ENCODE data around the gene DLG2.

The DLG2 gene

DNA sequence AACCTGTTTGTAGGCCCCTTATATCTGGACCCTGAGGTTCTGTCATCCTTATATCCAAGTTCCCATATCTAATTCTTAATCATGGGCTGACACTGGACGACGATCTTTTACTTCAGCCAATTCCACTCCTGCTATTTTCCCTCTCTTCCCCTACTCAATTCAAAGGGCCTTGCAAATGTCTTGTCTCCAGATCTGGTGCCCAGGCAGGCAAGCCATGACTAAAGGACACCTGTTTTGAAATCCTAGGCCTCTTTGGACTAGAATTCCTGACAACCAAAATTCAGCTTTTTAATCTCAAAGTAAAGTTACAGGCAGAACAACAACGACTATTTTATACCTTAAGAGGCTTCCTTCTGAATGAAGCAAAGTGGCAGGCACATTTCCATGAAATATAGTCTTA lies 963.4 kb downstream of the DLG2 start:
- no peak for DNase-seq (ENCODE audit: low read depth in 3 of 3)

DNA sequence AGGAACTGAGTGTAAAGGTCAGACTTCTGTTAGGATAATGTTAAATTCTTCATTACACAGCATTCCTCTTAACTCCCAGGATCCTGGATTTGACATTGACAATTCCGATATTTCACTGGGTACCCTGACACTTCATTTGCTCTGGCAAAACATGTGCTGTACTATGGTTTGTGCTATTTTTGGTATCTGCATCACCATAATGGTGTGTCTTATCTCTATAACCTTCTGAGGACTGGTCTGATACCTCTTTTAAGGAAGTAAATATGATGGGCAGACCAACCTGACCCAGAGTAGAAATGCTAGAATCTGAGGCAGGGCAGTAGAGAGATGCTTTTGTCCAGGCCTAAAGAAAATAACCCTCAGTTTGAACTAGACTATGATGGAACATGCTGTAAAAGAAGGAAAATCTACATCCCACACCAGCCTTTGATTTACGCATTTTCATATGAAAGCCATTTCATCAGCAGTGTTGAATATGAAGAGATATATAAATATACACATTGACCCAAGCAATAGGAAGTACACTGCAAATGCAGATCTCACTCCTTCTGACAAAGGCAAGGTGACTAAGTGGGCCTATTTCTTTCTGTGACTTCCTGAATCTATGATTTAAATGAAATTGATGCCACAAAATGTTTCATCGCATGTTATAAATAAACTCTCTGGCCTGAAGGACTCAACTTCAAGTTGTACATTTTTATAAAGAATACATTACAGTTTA lies 966.7 kb downstream of the DLG2 start:
- no peak for DNase-seq (ENCODE audit: low read depth in 3 of 3)

DNA sequence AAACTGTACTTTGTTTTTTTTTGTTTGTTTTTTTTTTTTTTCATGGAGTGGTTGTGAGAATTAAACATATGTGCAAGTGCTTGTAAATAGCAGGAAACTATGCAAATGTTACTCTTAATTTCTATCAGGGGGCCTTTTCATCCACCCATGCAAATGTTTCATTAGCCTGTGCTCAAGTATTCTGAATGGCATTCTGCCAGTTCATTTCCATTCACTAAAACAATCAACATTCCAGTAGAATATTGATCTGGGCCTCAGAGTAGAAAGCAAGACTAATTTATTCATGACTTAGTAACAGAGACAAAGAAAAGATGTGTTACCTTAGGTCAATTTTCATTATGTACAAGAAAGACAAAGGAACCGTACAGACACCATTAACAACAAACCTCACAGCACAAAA lies 971.4 kb downstream of the DLG2 start:
- no peak for DNase-seq (ENCODE audit: low read depth in 3 of 3)

DNA sequence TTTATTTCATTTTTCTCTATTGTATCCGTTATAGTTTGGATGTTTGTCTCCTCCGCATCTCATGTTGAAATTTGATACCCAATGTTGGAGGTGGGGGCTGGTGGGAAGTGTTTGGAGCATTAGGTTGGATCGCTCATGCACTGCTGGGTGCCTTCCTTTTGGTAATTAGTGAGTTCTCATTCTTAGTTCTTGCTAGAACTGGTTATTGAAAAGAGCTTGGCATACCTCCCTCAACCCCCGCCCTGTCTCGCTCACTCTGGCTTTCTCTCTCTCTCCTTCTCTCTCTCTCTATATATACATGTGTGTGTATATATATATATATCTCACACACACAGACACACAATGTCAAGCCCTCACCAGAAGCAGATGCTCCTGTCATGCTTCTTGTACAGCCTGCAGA lies 978.7 kb downstream of the DLG2 start:
- DNase-seq (ENCODE audit: low read depth in 3 of 3) = no peak

DNA sequence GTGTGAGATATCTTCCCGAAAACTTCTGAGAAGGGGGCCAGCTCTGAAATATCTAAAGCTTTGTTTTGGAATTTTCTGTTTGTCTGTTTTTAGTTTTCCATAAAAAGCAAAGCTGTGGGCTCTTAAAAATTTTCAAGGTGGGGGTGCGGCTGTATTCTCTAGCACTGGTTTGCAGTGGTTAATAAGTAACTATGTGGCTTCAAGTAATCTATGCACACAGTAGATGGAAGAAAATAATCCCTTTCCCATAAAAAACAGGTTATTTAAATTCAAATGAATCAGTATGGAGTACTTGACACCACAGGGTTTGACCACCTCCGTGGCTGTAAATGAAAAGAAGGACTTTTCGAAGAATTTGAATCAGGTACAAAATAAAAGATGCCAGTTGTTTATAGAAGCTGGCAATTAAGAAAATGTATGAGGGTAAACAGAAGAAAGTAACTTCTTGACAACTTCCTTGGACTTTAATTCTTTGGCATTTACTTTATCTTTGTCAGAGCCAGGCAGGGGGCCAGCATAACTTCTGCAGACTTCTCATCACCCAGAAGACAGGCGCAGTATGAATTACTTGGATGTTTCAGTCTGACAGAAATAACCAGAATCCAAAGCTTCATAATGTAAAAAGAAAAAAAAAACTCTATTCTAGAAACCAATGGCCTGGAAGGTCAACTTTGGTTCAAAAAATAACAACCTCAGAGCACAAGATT lies 981.0 kb downstream of the DLG2 start:
- no peak for DNase-seq (ENCODE audit: low read depth in 3 of 3)

DNA sequence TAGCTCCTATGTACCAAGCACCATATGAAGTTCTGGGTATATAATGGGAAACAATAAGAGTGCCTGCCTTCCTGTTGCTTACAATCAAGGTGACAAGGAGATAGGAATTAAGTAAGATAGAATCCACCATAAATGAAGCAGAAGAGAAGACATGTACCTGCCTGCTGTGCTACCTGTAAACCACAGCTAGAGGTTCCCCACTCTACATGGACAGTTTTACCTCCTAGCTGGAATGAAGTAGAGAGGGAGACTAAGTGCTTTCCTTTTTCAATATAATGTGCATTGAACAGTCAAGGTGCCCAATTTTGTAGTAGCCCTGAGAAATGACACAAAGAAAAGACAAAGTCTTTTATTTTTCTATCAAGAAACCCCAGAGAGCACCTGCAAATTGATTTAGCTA lies 984.6 kb downstream of the DLG2 start:
- DNase-seq (ENCODE audit: low read depth in 3 of 3) = no peak

DNA sequence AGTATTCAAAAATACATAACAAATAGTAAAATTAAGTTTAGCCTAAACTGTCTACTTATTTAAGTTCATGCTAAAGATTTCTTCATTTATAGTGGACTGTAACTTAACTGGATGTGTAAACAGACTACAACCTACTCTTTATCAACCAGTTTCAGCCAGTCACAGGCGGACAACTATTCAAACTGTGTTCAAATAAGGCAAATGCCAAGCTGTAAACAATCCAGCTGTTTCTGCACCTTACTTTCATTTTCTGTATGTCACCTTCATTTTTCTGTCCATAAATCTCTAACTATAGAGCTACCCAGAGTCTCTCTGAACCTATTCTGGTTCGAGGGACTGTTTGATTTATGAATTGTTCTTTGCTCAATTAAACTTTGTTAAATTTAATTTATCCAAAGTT lies 992.8 kb downstream of the DLG2 start:
- DNase-seq (ENCODE audit: low read depth in 3 of 3) = no peak

DNA sequence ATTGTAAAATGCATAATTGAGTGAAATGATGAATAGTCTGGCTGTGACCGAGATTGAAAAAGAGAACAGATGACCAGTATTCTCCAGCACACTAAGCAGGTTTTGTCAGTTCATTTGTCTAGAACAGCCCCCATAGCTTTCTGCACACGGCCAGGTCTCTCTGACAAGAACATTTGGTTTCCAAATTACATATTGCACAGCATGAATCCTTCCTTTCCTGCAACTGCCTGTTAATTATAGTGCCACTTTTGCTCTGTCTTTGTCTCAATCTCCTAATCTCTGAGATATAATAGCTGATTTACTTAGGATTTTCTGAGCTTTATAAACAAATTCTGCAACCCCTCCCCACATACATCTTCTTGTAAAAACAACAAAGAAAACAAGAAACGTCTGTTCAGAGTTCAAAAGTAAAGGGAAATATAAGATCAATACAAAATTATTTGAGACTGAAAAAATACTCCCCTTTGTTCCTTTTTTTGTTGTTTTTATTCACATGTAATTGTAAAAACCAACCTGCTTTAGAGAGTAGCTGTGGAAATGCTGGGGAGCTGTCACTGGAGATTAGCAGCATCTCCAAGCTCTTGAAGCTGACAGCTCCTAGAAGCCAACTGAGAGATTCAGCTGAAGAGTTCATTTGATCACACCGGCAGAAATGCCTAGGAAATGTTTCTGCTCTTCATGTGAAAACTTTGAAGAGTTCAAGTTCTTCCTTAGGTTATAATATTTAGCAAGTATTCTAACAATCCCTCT lies 998.1 kb downstream of the DLG2 start:
- no peak for DNase-seq (ENCODE audit: low read depth in 3 of 3)

DNA sequence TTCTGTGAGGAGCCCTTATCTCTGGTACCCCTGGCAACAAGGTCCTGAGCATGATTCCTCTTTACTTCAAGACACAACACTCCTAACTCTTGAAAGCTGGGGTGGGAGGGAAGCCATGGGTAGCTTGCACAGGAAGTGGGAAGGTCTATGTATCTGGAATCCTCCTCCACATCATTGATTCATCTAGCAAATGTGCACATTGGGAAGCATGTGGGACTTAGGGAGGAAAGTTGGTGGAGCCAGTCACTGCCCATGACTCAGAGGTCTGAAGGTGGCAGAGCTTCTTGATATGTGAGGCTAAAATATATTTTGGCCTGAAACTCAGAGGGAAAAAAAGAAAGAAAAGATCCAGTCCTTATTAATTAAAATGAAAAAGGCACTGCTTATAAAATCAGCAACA lies 1000.9 kb downstream of the DLG2 start:
- no peak for DNase-seq (ENCODE audit: low read depth in 3 of 3)

DNA sequence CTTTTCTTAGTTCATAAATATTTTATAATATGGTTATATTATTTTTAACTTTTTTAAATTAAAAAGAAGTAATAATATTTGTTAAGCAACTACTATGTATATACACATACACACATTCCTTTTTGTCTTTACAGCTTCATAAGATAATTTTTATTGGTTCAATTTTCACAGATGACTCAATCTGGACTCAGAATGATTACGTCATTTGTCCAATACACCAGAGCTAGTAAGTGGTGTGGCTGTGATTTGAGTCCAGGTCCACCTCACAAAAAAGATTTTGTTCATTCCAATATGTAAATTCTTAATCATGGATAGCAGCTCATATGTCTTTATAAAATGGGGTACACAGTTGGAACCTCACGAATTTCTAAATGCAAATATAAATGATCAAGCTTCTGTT lies 1014.5 kb downstream of the DLG2 start:
- no peak for DNase-seq (ENCODE audit: low read depth in 3 of 3)

DNA sequence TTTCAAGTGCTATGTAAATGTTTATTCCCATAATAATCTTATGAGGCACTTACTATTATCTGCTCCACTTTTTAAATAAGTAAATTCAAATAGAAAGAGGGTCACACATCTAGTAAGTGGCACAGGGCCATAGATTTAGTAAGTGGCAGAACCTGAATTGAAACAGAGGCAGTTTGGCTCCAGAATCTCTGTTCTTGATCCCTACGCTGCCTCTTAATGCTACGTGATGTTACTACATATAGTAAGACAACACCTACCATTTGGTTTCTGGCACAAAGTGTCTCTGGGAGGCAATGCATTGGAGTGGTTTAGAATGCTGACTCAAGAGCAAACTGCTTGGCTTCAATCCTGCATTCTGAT lies 1018.3 kb downstream of the DLG2 start:
- DNase-seq (ENCODE audit: low read depth in 3 of 3) = no peak

DNA sequence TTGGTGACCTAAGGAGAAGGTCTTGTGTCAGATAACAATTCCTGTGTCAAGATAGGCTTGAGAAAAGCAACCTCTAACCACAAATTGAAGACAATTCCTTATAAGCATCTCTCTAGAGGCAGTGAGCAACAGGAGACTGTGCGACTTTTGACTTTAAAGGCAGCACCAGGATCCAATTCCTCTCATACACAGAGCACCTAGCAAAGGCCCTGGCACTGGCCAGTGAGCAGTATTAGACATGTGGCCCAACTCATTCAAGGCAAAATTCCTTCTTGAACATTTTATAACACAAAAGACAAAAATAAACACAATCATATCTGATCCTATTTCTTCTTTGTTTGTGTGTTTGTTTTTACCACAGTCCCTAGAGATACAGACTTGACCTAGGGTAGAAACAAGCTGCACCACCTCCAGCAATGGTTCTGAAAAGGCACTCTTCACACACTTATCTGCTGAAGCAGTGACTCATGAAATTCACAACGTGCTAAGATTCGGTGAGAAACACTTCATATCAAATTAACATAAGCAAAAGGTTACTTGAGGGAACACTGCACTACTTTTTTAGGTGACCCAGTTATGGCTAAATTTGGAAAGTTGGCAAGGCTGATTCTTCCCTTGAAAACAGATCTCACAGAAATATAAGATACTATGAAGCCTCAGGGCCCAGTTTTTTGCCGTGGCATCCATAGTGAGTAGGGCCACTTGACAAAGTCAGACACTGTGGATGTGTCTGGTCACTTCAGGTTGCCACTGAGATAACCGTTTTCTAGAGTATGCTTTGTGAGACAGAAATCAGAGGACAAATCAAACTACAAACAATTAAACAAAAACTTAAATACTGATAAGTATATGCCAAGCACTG lies 1018.9 kb downstream of the DLG2 start:
- no peak for DNase-seq (ENCODE audit: low read depth in 3 of 3)

DNA sequence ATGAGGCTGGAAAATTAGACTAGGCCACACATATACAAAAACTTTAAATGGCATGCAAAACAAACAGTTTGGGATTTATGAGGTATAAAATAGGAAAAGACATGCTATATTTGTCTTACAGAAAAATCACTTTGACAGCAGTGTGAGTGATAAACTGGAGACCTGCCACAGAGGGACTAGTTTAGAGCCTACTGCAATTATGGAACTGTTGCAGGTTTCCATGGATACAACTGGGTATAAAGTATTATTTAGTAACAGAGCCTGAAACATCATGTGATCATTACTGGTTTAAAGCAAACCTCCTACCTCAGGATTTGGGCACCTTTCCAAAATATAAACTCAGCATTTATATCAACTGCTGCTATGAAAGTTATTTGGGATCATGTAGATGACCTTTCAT lies 1032.5 kb downstream of the DLG2 start:
- no peak for DNase-seq (ENCODE audit: low read depth in 3 of 3)

DNA sequence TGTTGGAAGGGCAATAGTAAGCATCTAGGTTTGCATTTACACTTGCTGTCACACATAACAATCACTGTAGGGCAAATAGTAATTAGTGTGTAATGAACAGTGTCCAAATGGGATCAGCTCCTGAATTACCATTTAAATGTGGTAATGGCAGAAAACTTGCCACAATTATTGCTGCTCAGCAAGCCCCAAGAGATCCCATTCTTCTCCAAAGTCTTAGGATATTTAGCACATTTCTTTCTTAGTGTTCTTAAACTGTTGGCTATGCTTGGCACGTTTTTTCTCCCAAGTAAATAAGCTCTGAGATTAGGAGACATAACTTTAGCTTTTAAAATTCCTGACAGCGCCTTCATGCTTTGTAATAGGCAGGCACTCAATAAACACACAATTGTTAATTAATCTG lies 1037.0 kb downstream of the DLG2 start:
- no peak for DNase-seq (ENCODE audit: low read depth in 3 of 3)

DNA sequence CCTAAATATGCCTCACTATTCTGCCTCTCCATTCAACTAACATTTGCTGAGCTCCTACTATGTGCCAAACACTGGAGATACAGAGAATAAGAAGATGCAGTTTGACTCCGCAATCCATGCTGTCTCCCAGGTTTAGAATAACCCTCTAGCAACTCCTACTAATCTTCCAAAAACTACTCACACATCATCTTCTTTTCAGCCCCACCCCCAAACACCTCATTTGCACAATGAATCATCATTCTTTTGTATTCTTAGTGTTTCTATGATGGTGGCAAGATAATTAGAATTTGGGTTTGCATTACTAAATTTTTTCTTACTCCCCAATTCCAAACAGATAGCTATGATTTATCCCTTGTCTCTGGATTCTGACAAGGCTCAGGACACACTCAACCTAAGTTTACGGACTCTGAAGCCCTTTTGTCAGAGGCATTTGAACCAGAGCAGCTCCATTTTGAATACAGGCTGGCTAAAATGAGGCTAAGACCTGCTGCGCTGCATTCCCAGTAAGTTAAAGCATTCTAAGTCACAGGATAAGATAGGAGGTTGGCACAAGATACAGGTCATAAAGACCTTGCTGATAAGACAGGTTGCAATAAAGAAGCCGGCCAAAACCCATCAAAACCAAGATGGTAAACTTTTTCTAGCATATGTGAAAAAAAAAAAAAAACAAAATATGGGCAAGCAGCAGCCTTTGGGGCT lies 1038.9 kb downstream of the DLG2 start:
- DNase-seq (ENCODE audit: low read depth in 3 of 3) = no peak

DNA sequence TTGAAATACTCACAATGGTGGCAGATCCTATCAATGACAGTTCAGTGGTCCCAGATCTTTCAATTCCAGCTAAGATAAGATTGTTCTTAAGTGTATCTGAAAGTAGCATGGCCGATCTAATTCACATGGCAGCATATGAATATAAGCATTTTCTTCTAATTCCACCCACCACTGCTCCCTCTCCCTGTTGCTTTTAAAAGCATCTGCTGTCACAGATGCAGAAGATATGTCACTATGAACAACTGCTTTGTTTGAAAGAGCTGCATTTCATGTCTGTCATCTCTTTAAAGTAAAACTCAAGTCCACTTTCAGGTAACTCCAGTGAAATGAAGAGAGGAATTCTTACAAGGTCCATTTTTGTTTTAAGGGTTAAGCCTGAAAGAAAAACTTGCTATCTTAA lies 1044.0 kb downstream of the DLG2 start:
- no peak for DNase-seq (ENCODE audit: low read depth in 3 of 3)

DNA sequence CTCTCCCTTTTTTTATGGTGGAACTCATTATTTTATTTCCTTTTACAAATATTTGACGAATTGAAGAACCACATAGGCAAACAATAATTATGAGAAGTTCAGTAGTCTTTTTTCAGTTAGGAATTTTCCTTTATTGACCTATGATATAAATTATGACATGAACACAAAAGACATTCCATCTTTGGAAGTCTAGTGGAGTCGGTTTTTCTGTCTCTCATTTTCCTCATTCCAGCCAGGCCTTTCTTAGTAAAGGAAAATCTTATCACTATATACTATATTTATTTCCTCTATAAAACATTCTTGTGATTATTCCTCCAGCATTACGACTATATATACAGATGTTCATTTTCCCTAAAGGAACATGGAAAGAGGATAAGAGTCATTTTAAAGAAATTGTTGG lies 1046.1 kb downstream of the DLG2 start:
- no peak for DNase-seq (ENCODE audit: low read depth in 3 of 3)

DNA sequence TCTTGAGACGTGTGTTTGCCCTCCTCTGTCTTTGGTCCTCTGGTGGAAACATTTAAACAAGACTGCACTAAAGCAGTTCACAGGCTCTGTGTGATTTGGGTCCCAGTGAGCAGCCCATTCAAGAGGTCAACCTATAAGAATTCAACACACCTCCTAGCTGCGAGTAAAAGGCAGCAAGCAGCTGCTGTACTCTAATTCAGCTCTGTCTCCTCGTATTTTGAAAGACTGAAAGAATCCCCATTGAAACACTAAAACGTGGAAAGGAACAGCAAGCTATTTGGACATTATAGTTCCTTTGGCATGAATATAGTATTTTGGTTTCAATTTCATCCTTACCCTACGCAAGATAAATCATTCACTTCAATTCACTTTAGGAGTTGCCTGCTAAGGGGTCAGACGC lies 1046.7 kb downstream of the DLG2 start:
- DNase-seq (ENCODE audit: low read depth in 3 of 3) = no peak

DNA sequence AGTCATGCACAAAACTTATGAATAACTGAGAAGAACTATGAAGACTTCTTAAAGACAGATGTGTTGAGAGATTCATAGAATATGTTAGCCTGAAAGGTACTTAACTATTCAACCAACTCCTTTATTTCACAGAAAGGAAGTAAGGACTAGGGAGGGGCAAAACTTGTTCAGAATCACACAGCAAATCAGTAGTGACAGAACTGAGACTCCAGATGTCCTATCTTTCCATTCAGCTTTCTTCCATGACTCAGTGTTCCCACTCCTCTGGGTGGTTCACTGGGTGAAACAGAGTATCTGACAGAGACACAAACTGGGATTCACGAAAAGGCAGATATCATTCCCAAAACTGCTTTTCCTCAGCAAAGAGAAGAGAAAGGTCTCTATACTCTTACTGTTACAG lies 1053.3 kb downstream of the DLG2 start:
- no peak for DNase-seq (ENCODE audit: low read depth in 3 of 3)

DNA sequence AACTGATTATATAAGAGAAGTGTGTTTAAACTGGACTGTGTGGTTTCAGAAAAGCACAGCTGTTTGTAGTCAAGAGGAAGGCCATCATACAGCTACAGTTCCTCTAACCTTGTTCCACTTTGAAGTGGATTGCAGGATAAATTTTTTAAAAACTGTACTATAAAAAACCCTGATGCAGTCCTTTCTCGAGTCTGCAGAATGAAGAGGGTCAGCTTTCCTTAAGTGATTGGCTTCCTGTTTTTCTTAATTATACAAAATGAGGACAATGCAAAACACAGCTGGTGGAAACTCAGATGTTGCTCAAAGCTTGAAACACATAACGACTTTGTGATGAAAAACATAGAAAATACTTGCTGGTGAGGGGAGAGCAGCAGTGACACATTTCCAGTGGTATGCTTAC lies 1060.5 kb downstream of the DLG2 start:
- DNase-seq (ENCODE audit: low read depth in 3 of 3) = no peak

DNA sequence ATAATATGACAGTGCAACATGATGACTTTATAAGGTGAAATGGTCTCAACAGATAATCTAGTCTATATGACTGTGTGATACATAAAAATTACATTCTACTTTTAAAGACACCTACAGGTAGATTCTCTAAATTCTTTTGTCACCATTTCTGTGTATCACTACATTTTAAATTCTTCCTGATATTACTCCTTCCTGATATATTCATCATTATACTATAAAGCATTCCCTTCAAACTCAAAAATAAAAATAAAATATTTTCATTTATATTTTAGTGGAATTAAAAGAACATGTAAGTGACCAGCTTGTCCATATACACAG lies 1062.3 kb downstream of the DLG2 start:
- no peak for DNase-seq (ENCODE audit: low read depth in 3 of 3)

Data from stimulated activated CD4-positive, alpha-beta T cell treated with anti-CD3 and anti-CD28 coated beads, TNF-alpha, amount 100 ng/mL, for 24 hours (primary cell).